Osteoblast (primary cell): ENCODE results near the gene PSMA2. TPM values are rescaled to one million over a fixed set of nuclear protein-coding genes. Genes with fewer than 3 reads are reported as not detected.

Experiments used
- DNase-seq: peaks from one replicate; pipeline ENCODE4 v3.0.0; 2011; ENCODE audit warnings: low spot score, mixed read lengths; ENCODE audit not compliant: insufficient read length; ENCODE audit errors: missing footprints
- H2AFZ ChIP-seq: 2 replicates; pipeline ENCODE4 v1.6.0; 2011; ENCODE audit warnings: mild to moderate bottlenecking, low read length
- H3K27ac ChIP-seq: 2 replicates; pipeline ENCODE4 v1.5.1; 2011; ENCODE audit warnings: mild to moderate bottlenecking, low read depth, low read length, moderate library complexity
- H3K27me3 ChIP-seq: 2 replicates; pipeline ENCODE4 v1.6.0; 2012; ENCODE audit warnings: mild to moderate bottlenecking, control low read depth, inconsistent platforms, low read length, moderate library complexity; ENCODE audit not compliant: insufficient read depth
- H3K36me3 ChIP-seq: 2 replicates; pipeline ENCODE4 v1.5.1; 2011; ENCODE audit warnings: mild to moderate bottlenecking, low read length, control low read depth, moderate library complexity; ENCODE audit not compliant: insufficient read depth
- H3K4me1 ChIP-seq: 2 replicates; pipeline ENCODE4 v1.5.1; 2011; ENCODE audit warnings: mild to moderate bottlenecking, low read length, control low read depth, moderate library complexity; ENCODE audit not compliant: insufficient read depth
- H3K4me2 ChIP-seq: 2 replicates; pipeline ENCODE4 v1.6.0; 2011; ENCODE audit warnings: mild to moderate bottlenecking, low read length; ENCODE audit not compliant: insufficient read depth
- H3K4me3 ChIP-seq: fragments of 200-600 bp; sonication (generic); 3 replicates; pipeline ENCODE4 v1.5.1; 2012; ENCODE audit warnings: mild to moderate bottlenecking, low read length, inconsistent platforms; ENCODE audit not compliant: insufficient read depth
- H3K79me2 ChIP-seq: 2 replicates; pipeline ENCODE4 v1.6.0; 2012; ENCODE audit warnings: mild to moderate bottlenecking, low read length, control low read depth, inconsistent platforms; ENCODE audit not compliant: insufficient read depth
- H3K9me3 ChIP-seq: 2 replicates; pipeline ENCODE4 v1.5.1; 2011; ENCODE audit warnings: low read depth, low read length, control low read depth
- H4K20me1 ChIP-seq: 2 replicates; pipeline ENCODE4 v1.6.0; 2012; ENCODE audit warnings: mild to moderate bottlenecking, low read length, control low read depth; ENCODE audit not compliant: insufficient read depth
- total RNA-seq: library from RNA; depleted of rRNA; stranded (reverse); fragments of >200 nt; gene quantifications from 2 replicates; pipeline ENCODE4 v1.2.3, GENCODE V29; 2012
- TF ChIP-seq, protein P1 (sequence below): IDR thresholded peaks from 2 replicates; pipeline ENCODE4 v1.5.1; 2011; ENCODE audit warnings: mild to moderate bottlenecking, low read depth, low read length, moderate library complexity; ENCODE audit errors: extremely low read depth

The PSMA2 gene
- 50.3 and 59.2 TPM in 2 replicates for total RNA-seq

DNA sequence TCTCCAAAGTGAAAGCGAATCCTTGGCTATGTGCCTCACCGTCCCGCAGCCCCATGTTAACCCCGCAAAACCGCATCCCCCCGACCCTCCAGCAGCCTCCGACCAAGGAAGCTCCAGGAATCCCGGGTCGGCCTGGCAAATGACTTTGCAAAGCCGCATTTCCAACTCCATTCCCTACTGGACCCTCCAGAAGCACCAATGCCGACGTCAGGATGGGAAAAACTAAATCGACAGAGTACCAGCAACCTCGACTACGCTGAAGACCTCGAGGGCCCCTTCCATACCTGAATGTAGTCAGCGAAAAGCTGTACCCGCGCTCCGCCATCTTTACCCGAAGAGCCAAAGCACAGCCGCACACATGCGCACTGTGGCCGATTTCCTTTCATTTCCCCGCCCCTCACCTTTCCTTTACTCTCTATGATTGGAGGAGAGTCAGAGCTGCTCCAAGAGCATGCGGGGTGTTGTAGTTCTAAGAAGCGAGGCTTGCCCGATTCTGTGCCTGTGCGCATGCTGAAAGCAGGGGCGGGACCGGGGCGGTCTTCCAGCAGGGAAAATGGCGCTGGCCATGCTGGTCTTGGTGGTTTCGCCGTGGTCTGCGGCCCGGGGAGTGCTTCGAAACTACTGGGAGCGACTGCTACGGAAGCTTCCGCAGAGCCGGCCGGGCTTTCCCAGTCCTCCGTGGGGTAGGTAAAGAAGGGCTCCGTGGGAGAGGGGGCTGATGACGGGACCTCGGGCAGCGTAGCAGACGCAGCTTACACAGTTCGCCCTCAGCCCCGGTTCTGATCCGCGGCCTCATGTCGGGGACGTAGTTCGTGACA lies at the start of gene PSMA2, which contains the start of gene MRPL32:
PSMA2 (minus strand) TSS at position 341 of the 818 bp plus-strand sequence; CDS start at position 325, 16 bp downstream.
MRPL32 (plus strand) TSS at position 543 of the 818 bp plus-strand sequence; CDS start at position 554, 11 bp downstream.
- peak within 1 kb of the TSS; percentile 95 for H2AFZ ChIP-seq
- peak; percentile 95 for DNase-seq
- no peaks in the 10 kb centered on the region for H3K27me3 ChIP-seq
- peaks cover 44% of the 10 kb centered on the region for H4K20me1 ChIP-seq
- H3K79me2 ChIP-seq, result peaks cover 78% of the 10 kb centered on the region
- TF ChIP-seq, protein P1, sequence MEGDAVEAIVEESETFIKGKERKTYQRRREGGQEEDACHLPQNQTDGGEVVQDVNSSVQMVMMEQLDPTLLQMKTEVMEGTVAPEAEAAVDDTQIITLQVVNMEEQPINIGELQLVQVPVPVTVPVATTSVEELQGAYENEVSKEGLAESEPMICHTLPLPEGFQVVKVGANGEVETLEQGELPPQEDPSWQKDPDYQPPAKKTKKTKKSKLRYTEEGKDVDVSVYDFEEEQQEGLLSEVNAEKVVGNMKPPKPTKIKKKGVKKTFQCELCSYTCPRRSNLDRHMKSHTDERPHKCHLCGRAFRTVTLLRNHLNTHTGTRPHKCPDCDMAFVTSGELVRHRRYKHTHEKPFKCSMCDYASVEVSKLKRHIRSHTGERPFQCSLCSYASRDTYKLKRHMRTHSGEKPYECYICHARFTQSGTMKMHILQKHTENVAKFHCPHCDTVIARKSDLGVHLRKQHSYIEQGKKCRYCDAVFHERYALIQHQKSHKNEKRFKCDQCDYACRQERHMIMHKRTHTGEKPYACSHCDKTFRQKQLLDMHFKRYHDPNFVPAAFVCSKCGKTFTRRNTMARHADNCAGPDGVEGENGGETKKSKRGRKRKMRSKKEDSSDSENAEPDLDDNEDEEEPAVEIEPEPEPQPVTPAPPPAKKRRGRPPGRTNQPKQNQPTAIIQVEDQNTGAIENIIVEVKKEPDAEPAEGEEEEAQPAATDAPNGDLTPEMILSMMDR, result no peak
- peak within 1 kb of the TSS; percentile 92 for H3K4me3 ChIP-seq
- H3K36me3 ChIP-seq, result peaks cover 24% of the 10 kb centered on the region
- H3K9me3 ChIP-seq, result no peaks in the 10 kb centered on the region
- H3K4me2 ChIP-seq, result peak within 1 kb of the TSS; percentile 96
- peak within 1 kb of the TSS; percentile 70 for H3K27ac ChIP-seq
- H3K4me1 ChIP-seq, result peaks cover 21% of the 10 kb centered on the region

DNA sequence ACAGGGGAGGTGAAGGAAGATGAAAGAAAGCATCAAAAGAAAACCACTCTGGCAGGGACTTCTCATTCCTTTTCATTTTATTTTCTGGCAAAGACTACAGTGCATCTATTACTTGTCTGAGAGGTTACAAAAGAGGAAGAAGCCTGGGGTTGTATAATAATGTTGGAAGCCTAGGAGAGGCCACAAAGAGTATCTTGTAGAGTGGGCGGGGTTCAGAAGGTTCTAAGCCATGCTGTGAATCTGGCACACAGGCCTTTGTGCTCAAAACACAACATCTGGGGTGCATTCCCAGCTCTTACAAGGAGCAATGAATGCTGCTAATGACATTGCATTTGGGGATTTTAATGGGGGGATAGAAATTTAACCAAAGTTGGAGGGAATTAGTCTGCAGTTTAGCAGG lies 49.6 kb upstream of the PSMA2 start:
- no peak overlapping the region for H3K27ac ChIP-seq
- H3K27me3 ChIP-seq, result no peaks in the 10 kb centered on the region
- no peak overlapping the region for H3K4me2 ChIP-seq
- peak; percentile 29 for DNase-seq
- H3K4me3 ChIP-seq, result no peak overlapping the region
- TF ChIP-seq, protein P1, result no peak
- H3K79me2 ChIP-seq, result no peaks in the 10 kb centered on the region
- H3K4me1 ChIP-seq, result no peaks in the 10 kb centered on the region
- H4K20me1 ChIP-seq, result no peaks in the 10 kb centered on the region
- H2AFZ ChIP-seq, result no peak overlapping the region
- no peaks in the 10 kb centered on the region for H3K9me3 ChIP-seq
- no peaks in the 10 kb centered on the region for H3K36me3 ChIP-seq

DNA sequence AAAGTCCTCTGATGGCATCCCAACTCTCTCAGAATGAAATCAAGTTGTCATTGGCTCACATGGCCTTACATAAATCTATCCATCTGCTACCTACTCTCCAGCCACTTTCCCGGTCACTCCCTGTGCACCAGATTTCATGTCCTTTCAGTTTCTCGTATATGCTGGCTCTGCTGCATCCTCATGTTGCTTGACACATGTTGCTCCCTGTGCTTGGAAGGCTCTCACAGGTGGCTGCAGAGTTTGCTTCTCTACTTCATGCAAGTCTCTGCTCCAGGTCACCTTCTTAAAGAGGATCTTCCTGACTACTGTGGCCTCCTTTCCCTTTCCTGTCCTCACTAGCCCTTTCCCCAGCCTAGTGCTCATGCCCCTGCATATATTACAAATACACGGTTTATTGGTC lies 48.5 kb upstream of the PSMA2 start:
- Histone ChIP-seq H3K4me3 (no peak overlapping the region), H3K27ac (no peak overlapping the region), H3K4me2 (no peak overlapping the region), H3K27me3 (no peaks in the 10 kb centered on the region), H2AFZ (no peak overlapping the region), H3K79me2 (no peaks in the 10 kb centered on the region), H3K36me3 (no peaks in the 10 kb centered on the region), H3K9me3 (no peaks in the 10 kb centered on the region), H4K20me1 (no peaks in the 10 kb centered on the region), H3K4me1 (no peaks in the 10 kb centered on the region)
- DNase-seq, result no peak
- TF ChIP-seq, protein P1, result no peak

DNA sequence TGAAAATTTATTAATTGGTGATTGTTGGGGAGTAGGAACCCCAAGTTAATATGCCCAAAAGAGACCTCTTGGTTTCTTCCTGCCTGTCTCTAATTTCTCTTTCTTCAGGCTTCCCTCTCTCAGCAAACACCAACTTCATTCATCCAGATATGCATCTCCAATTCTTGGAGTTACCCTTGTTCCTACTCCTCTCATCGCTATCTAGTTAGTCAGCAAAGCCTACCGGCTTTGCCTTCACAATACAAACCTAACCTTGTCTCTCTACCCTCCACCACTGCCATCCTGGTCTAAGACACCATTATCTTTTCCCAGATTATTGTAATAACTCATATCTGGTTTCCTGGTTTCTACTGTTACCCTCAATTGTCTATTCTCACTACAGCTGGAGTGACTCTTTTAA lies 48.1 kb upstream of the PSMA2 start:
- H3K4me1 ChIP-seq, result no peaks in the 10 kb centered on the region
- no peaks in the 10 kb centered on the region for H3K36me3 ChIP-seq
- no peak for DNase-seq
- H3K79me2 ChIP-seq, result no peaks in the 10 kb centered on the region
- no peak overlapping the region for H3K4me2 ChIP-seq
- no peaks in the 10 kb centered on the region for H3K27me3 ChIP-seq
- H3K27ac ChIP-seq, result no peak overlapping the region
- H3K9me3 ChIP-seq, result no peaks in the 10 kb centered on the region
- TF ChIP-seq, protein P1, result no peak
- H4K20me1 ChIP-seq, result no peaks in the 10 kb centered on the region
- no peak overlapping the region for H2AFZ ChIP-seq
- no peak overlapping the region for H3K4me3 ChIP-seq
